HG02623 (cell line): ENCODE results near the gene ARFGEF3.
"Not testable (repeated sequence)": the region's sequence is repeated elsewhere in the genome, so short reads cannot be mapped to it uniquely, and the experiment has no call there.

Source experiments
- ATAC-seq: cut with Tn5 transposase; IDR thresholded peaks from one replicate; pipeline ENCODE4 v1.9.1; 2021; ENCODE audit warnings: moderate library complexity; ENCODE audit not compliant: unreplicated experiment

The ARFGEF3 gene

GRCh38 chr6:138341176-138341575 lies 179.4 kb downstream of the ARFGEF3 start:
- no peak for ATAC-seq

- no peak for ATAC-seq
Measured at GRCh38 chr6:138343112-138343511, 181.4 kb downstream of the ARFGEF3 start.

GRCh38 chr6:138345565-138346285 lies 184.0 kb downstream of the ARFGEF3 start:
- no peak for ATAC-seq

GRCh38 chr6:138346302-138347195 lies 184.8 kb downstream of the ARFGEF3 start:
- ATAC-seq: no peak

GRCh38 chr6:138347864-138348263 lies 186.1 kb downstream of the ARFGEF3 start:
- no peak for ATAC-seq

- no peak for ATAC-seq
Measured at GRCh38 chr6:138349891-138350290, 188.2 kb downstream of the ARFGEF3 start.

GRCh38 chr6:138357928-138358327 lies 196.2 kb downstream of the ARFGEF3 start:
- ATAC-seq: no peak

GRCh38 chr6:138368684-138369083 lies 206.9 kb downstream of the ARFGEF3 start:
- not testable (repeated sequence) for ATAC-seq

- ATAC-seq: no peak
Measured at GRCh38 chr6:138370631-138371451, 209.1 kb downstream of the ARFGEF3 start.

GRCh38 chr6:138371452-138371711 lies 209.6 kb downstream of the ARFGEF3 start:
- no peak for ATAC-seq

- ATAC-seq: no peak
Measured at GRCh38 chr6:138371720-138372119, 210.0 kb downstream of the ARFGEF3 start.

- no peak for ATAC-seq
Measured at GRCh38 chr6:138372711-138373463, 211.1 kb downstream of the ARFGEF3 start.

- ATAC-seq: no peak
Measured at GRCh38 chr6:138374230-138374629, 212.5 kb downstream of the ARFGEF3 start.

GRCh38 chr6:138374815-138375214 lies 213.1 kb downstream of the ARFGEF3 start:
- no peak for ATAC-seq

- ATAC-seq: no peak
Measured at GRCh38 chr6:138377042-138377441, 215.3 kb downstream of the ARFGEF3 start.

GRCh38 chr6:138377844-138378243 lies 216.1 kb downstream of the ARFGEF3 start, which contains the start of gene SMIM28:
SMIM28 (plus strand) TSS chr6:138377905; CDS start chr6:138378073, 168 bp downstream.
- no peak for ATAC-seq

GRCh38 chr6:138378463-138378862 lies 216.7 kb downstream of the ARFGEF3 start:
- ATAC-seq: no peak

- no peak for ATAC-seq
Measured at GRCh38 chr6:138382498-138383265, 220.9 kb downstream of the ARFGEF3 start.

- ATAC-seq: no peak
Measured at GRCh38 chr6:138383776-138384175, 222.0 kb downstream of the ARFGEF3 start.

GRCh38 chr6:138386897-138387296 lies 225.2 kb downstream of the ARFGEF3 start:
- ATAC-seq: no peak
